ENCODE results near the gene DCLK2.

DCLK2 gene

DNA sequence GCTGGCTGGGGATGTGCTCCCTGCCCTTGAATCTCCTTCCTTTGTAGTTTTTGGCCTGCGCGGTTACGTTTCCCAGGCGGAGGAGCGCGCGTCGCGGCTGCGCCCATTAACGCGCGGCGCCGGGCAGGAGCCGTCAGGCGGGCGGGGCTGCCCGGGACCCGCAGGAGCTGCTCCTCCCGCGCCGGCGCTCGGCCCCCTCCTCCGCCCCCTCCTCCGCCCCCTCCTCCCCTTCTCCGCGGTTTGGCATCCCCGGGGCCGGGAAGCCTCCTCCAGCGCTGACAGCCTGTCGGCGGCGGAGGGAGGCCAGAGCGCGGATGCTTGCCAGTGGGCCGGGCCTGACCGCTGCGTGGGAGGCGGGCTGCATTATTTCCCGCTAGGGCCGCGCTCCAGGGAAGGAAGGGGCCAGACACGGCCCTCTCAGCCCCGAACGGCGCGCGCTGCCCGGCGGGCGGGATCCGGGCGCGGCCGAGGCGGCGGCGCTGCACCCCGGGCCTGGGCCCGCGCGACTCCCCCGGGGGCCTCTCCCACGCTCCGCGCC, at the start of gene DCLK2:
DCLK2 (plus strand) TSS at position 405 of the 538 bp plus-strand sequence. CDS start 583 bp downstream, outside the sequence.
- peak; percentile 31 for DNase-seq

GRCh38 chr4:150032541-150032940, 45.7 kb upstream of the DCLK2 start:
- DNase-seq, result no peak

GRCh38 chr4:150033081-150033480, 45.2 kb upstream of the DCLK2 start:
- DNase-seq, result no peak

DNA sequence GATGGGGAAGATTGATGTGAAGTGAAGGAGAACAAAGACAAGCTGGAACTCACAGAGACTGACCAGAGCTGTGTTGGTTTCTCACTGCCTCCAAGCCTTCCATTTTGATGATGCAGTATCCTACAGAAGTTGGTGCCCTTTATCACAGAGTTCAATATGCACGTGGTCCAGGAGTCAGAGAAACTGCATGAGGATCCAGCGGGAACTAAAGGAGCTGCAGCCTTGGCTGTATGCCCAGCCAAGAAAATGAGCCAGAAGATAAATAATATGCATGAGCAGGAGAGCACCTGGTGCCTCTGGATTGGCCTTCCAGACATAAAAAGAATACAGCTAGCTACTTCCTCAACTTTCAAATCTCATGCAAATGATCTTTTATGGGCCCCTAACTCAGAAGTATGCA, 44.3 kb upstream of the DCLK2 start:
- no peak for DNase-seq

DNA sequence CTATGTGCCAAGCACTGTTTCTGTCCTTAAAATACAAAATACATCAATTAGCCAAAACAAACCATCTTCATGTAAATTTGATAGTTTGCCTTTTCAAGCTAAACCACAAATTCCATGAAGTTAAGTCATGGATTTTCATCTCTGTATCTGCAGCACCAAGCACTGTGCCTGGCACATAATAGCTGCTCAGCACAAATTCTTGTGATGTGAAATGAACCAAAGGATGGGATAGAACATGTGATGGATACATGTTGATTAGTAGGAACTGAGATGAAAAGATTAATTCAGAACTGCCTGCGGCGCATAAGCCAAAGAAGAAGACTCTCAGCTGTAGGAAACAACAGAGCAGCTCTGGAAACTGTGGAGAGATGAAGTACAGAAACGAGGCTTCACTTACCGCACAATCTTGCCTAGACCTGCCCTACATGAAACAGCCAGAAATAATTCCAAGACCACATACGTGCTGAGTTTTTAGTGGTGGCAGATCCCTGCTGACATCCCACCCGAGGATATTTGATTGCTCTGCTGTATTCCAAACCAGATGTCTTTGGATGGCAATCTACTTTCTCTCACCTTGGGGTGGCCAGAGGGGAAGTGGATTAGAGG, 40.9 kb upstream of the DCLK2 start:
- DNase-seq, result no peak

DNA sequence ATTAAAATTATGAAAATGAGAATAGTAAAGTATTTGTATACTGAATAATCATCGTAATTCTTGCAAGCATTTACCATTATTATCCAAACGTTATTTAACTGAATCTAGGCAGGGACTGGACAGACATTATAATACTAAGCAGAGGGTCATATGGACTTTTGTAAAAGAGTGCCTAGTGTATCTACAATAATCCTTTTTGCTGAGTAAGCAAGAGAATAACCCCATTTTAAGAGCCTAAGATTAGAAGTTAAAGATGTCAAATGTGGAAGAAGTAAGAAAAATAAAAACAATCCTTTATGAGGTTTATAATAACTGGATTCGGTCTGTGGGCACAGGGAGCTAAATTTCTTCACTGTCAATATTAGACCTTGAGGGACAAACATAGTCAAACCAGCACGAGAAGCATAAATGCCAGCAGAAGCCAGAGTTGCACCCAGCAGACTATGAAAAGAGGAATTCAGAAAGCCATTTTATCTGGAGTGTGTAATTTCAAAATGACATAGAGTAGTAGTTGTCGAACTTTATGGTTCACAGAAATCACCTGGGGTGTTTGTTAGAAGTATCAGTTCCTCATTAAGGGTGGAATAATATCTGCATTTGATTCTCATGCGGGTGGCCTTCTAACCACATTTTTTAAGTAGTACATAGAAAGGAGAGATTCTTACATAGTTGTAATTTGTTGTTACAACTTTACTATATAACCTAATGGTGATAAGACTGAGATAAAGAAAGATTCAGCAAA, 39.7 kb upstream of the DCLK2 start:
- DNase-seq, result no peak

DNA sequence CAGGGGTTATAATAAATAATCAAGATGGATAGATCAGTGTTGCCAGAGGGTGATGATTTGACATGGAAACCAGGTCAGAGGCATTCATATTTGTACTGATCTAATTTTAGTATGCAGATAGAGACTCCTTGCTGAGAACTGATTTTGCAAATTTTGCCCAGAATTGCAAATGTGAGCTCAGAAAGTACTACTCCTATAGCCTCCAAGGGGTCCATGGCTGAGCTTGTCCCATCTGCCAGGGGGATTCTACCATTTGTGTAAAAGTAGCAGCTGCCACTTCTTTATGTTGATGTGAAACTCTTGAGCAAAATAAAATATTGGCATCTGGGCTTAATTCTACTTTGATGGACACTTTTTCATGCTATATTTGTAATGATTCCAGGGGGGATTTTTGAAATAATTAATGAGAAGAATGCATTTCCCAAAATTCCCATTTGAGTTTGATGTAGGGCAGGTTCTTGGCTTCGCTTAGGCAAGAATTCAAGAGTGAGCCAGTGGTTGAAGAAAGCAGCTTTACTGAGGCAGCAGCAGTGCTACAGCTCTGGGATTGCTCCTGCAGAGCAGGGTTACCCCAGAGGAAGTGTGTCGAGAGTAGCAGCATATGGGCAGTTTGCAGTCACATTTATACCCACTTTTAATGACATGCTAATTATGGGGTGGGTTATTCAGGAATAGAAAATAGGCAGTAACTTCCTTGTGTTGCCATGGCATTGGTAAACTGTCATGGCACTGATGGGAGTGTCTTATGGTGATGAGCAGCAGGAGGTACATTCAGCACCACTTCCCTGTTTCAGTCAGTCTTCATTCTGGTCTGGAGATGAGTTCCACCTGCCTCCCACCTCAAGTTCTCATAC, 38.7 kb upstream of the DCLK2 start:
- DNase-seq, result no peak

- DNase-seq, result no peak
Observed at GRCh38 chr4:150044517-150044916, 33.7 kb upstream of the DCLK2 start.

- DNase-seq, result no peak
Observed at GRCh38 chr4:150045410-150045809, 32.8 kb upstream of the DCLK2 start.

- DNase-seq, result no peak
Observed at GRCh38 chr4:150046728-150047217, 31.5 kb upstream of the DCLK2 start.

- DNase-seq, result no peak
Observed at GRCh38 chr4:150047546-150047945, 30.7 kb upstream of the DCLK2 start.

- DNase-seq, result no peak
Observed at GRCh38 chr4:150049682-150050081, 28.6 kb upstream of the DCLK2 start.

GRCh38 chr4:150050566-150050965, 27.7 kb upstream of the DCLK2 start:
- DNase-seq, result no peak

- DNase-seq, result no peak
Observed at GRCh38 chr4:150051111-150051510, 27.1 kb upstream of the DCLK2 start.

DNA sequence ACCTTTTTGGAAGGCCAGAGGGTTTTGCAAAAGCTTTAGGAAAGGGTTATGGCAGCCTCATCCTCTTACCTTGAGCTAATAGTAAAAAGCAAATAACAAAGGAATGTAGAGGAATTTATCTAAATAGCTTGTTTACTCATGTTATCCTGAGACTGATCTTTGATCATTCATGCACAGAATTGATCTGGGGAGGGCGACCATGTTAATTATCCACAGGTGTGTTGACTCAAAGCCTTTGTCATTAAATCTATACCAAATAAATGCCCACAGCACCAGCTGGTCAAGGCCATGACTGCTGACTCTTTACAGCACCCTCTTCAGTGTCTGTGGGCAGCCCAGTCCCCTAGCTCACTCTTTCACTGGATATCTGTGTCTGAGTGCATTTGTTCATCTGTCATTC, 22.8 kb upstream of the DCLK2 start:
- no peak for DNase-seq

DNA sequence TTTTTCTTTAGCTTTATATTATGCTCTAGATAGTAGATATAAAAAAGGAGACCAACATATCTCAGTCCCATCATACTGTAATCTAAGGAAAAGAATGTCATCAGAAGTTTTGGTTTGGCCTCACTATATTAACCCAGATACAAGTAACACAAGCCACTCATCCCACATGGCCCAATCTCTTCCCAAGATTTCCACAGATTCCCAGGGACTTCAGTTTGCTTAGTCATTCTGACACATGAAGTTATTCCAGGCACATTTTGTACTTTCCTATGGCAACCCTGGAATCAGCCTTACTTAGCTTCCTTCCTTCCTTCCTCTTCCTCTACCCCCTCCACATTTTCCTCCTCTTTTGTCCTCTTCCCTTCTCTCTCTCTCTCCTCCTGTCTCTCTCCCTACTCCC, 21.7 kb upstream of the DCLK2 start:
- DNase-seq, result no peak

DNA sequence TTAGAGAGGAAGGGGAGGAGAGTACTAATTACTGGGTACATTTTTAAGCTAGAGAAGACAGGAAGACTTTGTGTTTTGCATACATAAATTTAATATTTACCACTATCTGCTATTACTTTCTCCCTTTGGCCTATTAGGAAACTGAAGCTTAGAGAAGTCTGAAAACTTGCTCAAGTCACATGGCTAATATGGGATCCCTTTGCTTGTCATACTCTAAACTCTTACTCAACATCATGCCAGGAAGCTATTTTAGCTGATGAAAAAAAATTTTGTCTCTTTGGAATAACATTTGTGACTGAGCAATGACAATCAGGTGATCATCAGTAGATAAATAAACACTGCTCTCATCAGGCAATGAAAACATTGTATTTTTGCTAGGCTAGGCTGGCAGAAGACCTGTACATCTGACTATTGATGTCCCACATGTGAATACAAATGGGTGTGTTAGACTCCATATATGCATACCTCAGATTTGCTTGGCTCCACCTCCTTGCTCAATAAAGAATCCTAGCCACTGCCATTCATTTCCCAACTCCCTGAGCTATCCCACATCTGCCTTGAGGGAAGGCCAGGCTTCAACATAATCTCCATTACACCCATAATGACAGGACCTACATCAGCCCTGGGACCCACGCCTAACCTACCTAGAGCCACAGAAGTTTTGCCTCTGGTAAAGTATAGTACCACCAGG, 17.0 kb upstream of the DCLK2 start:
- DNase-seq, result no peak

GRCh38 chr4:150063128-150063527, 15.1 kb upstream of the DCLK2 start:
- no peak for DNase-seq

GRCh38 chr4:150065740-150066139, 12.5 kb upstream of the DCLK2 start:
- DNase-seq, result no peak

GRCh38 chr4:150067859-150068258, 10.4 kb upstream of the DCLK2 start:
- DNase-seq, result no peak

- DNase-seq, result no peak
Observed at GRCh38 chr4:150068300-150068960, 9.8 kb upstream of the DCLK2 start.

DNA sequence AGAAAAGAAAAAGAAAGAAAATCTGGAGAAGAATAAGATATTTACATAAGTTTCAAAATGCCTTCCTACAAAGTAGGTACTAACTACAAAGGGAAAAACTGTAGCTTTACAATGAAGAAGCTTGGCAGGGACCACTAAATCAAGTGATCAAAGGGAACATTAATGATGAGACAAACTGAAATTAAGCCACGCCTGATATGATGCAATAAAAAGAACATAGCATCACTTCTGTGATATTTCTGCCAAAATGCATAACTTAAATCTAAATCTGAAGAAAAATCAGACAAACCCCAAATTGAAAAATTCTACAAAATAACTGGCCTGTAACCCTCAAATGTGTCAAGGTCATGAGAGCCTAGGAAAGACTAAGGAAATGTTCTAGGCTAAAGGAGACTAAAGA, 8.9 kb upstream of the DCLK2 start:
- no peak for DNase-seq

All from hematopoietic multipotent progenitor cell treated with erythropoietin and hydrocortisone succinate and interleukin-3 and kit ligand, for 6 days (in vitro differentiated cells).